Ascending aorta (tissue), 2 donors: ENCODE data around the gene KBTBD2. TPM values are rescaled to one million over a fixed set of nuclear protein-coding genes. Genes with fewer than 3 reads are reported as not detected.
"Not testable (repeated sequence)": the region's sequence is repeated elsewhere in the genome, so short reads cannot be mapped to it uniquely, and the experiment has no call there.

ENCODE experiments used
- DNase-seq, 2 donors: peaks; one replicate each; pipeline ENCODE4 v3.0.0-alpha.2; 2019; ENCODE audit warnings: low spot score in 2 of 2
- H3K27ac ChIP-seq, 2 donors: fragments of 200-600 bp; sonication (generic); one replicate each; pipeline ENCODE4 v1.5.1; 2016 to 2017; ENCODE audit warnings: mild to moderate bottlenecking in 1 of 2
- H3K27me3 ChIP-seq: fragments of 200-600 bp; sonication (generic); one replicate; pipeline ENCODE4 v1.5.1; 2017
- H3K36me3 ChIP-seq, 2 donors: fragments of 200-600 bp; sonication (generic); one replicate each; pipeline ENCODE4 v1.5.1; 2016
- H3K4me1 ChIP-seq, 2 donors: fragments of 200-600 bp; sonication (generic); one replicate each; pipeline ENCODE4 v1.5.1; 2016 to 2017; ENCODE audit warnings: mild to moderate bottlenecking in 1 of 2
- H3K4me3 ChIP-seq, 2 donors: fragments of 200-600 bp; sonication (generic); one replicate each; pipeline ENCODE4 v1.5.1; 2016 to 2017; ENCODE audit warnings: mild to moderate bottlenecking in 1 of 2
- H3K9me3 ChIP-seq, 2 donors: fragments of 200-600 bp; sonication (generic); one replicate each; pipeline ENCODE4 v1.5.1; 2016
- intact Hi-C: fragments of 100-400 bp; cut with DNase I; formaldehyde crosslinking; loops from one replicate; pipeline ENCODE4 v1.15.1; 2023
- total RNA-seq: library from RNA; depleted of rRNA; stranded (reverse); fragments of >200 nt; gene quantifications from one replicate; pipeline ENCODE4 v1.1.0, GENCODE V29; 2016
- TF ChIP-seq, protein P1 (sequence below), 3 experiments: fragments of 200-600 bp in 2 of 3; fragments of 450-650 bp in 1 of 3; sonication (generic) in 2 of 3; IDR thresholded peaks; one replicate each; pipeline ENCODE4 v1.5.1; 2016 to 2019; ENCODE audit warnings: antibody characterized with exemption in 3 of 3, mild to moderate bottlenecking in 1 of 3, moderate library complexity in 1 of 3

The KBTBD2 gene
- total RNA-seq, 1 donor from 2014 or later = 16.1 TPM

DNA sequence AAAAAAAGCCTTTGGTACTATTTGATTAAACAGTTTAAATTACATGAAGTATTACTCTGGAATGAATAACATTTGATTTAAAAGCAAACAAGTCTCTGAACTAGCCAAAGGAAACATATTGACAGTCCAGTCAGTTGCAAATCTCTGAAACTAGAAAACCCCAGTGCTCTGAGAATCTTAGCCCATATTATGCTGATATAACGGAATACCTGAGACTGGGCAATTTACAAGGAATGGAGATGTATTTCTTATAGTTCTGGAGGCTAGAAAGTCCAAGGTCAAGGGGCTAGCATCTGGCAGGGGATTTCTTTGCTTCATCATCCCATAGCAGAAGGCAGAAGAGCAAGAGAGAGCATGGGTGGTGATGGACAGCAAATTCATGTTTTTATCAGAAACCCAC, 44.0 kb upstream of the KBTBD2 start:
- intact Hi-C loops = no loop called here
- peaks cover 6 to 30% of the 10 kb centered on the region in 2 donors for H3K36me3 ChIP-seq
- H3K4me1 ChIP-seq = peaks cover 0 to 21% of the 10 kb centered on the region in 2 donors
- TF ChIP-seq, protein P1, sequence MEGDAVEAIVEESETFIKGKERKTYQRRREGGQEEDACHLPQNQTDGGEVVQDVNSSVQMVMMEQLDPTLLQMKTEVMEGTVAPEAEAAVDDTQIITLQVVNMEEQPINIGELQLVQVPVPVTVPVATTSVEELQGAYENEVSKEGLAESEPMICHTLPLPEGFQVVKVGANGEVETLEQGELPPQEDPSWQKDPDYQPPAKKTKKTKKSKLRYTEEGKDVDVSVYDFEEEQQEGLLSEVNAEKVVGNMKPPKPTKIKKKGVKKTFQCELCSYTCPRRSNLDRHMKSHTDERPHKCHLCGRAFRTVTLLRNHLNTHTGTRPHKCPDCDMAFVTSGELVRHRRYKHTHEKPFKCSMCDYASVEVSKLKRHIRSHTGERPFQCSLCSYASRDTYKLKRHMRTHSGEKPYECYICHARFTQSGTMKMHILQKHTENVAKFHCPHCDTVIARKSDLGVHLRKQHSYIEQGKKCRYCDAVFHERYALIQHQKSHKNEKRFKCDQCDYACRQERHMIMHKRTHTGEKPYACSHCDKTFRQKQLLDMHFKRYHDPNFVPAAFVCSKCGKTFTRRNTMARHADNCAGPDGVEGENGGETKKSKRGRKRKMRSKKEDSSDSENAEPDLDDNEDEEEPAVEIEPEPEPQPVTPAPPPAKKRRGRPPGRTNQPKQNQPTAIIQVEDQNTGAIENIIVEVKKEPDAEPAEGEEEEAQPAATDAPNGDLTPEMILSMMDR (IDR thresholded peaks at IDR 0.05) = no peak
- H3K27me3 ChIP-seq = no peaks in the 10 kb centered on the region
- no peaks in the 10 kb centered on the region for H3K9me3 ChIP-seq
- no peak for DNase-seq
- no peak overlapping the region for H3K4me3 ChIP-seq
- no peak overlapping the region for H3K27ac ChIP-seq

DNA sequence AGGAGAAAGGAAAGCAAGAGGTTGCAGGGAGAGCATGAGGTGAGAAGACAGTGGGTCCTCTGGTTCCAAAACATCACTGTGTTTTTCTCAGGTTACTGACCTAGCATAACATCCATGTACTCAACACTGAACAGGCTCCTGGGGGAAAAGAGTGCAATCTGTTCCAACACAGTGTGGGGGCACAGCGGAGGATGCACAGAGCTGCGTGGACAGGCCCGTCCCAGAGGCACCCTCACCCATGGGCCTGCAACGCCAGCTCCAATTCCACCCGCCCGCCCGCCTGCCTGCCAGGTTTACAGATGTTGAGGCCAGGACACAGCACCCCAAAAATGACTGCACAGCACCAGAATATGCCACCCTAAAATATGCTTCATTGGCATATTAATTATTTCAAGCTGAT, 38.8 kb upstream of the KBTBD2 start:
- H3K27ac ChIP-seq = no peak overlapping the region
- H3K36me3 ChIP-seq = peaks cover 19 to 56% of the 10 kb centered on the region in 2 donors
- intact Hi-C loops = no loop called here
- H3K4me1 ChIP-seq = no peaks in the 10 kb centered on the region
- no peak for DNase-seq
- TF ChIP-seq, protein P1 (IDR thresholded peaks at IDR 0.05) = no peak
- H3K9me3 ChIP-seq = no peaks in the 10 kb centered on the region
- H3K27me3 ChIP-seq = no peaks in the 10 kb centered on the region
- no peak overlapping the region for H3K4me3 ChIP-seq

DNA sequence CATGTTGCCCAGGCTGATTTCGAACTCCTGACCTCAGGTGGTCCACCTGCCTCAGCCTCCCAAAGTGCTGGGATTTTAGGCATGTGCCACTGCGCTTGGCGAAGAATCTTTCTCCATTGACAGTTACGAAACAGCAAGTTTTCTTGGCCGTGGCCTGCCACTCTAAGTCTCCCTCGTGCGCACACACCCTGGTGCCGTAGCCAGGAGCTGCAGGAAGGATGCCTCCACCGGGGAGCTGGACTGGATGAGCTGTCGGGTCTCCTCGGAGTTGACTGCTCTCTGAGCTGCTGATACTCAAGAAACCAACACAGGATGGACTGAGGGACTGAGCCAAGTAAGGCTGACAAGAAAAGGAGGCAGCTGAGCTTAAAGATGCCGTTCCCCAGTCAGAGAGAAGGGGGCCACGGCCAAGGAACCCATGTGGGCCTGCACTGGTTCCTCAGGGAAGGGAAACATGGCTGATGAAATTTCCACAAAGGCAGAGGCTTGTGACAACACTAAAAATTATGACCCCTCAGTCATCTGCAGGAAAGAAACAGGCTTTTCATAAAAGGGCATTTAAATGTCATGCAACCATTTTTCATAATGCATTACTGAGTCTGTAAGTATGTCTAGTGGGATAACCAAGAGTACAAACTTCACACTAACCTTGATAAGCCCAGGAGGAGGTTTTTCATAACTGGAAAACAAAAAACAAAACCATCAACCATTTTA, 38.0 kb upstream of the KBTBD2 start:
- Histone ChIP-seq H3K36me3 (peaks cover 19 to 64% of the 10 kb centered on the region in 2 donors), H3K27ac (no peak overlapping the region), H3K4me3 (no peak overlapping the region), H3K9me3 (no peaks in the 10 kb centered on the region), H3K4me1 (no peaks in the 10 kb centered on the region), H3K27me3 (no peaks in the 10 kb centered on the region)
- DNase-seq = no peak
- intact Hi-C loops = no loop called here
- TF ChIP-seq, protein P1 (IDR thresholded peaks at IDR 0.05) = no peak

DNA sequence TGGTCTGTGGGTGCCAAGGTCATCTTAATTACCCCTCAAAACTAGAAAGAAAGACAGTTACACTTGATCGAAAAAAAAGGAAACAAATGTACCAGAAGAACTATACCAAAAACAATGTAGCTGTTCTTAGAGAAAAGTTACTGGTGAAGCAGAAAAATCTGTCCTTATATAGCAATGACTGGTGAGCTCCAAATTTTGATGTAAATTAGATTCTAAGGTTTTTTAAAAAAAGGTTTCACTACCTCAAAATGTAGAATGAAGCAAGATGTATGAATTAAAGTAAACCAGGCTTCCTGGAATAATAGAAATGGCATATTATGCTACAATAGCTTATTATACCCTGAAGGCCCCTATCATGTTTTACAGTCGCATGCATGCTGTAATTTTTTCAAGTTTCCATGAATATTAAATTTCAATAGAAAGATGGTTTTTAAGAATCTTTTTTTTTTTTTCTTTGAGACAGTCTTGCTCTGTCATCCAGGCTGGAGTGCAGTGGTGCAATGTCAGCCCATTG, 37.3 kb upstream of the KBTBD2 start:
- Histone ChIP-seq H3K27ac (no peak overlapping the region), H3K4me1 (no peaks in the 10 kb centered on the region), H3K4me3 (no peak overlapping the region), H3K36me3 (peaks cover 19 to 65% of the 10 kb centered on the region in 2 donors), H3K27me3 (no peaks in the 10 kb centered on the region), H3K9me3 (no peaks in the 10 kb centered on the region)
- DNase-seq = no peak
- intact Hi-C loops = no loop called here
- TF ChIP-seq, protein P1 (IDR thresholded peaks at IDR 0.05) = no peak

DNA sequence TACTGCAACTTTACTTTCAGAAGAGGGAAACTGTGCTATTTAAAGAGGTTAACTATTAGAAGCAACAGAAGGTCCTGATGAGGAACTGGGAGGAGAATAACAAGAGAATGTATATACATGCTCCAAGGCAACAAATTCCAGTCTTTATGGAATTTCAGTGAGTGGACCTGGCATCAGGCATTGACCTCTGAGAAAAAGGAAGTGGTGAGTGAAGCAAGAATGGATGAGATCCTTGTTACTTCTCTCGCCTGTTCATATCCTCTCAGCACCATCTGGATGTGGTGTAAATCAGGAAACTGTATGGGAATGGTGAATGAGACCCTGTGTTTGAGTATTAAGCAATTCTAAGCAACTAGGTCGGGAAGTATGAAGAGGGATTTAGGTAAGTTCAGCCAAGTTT, 30.3 kb upstream of the KBTBD2 start:
- no peak overlapping the region for H3K4me3 ChIP-seq
- no peaks in the 10 kb centered on the region for H3K27me3 ChIP-seq
- TF ChIP-seq, protein P1 (IDR thresholded peaks at IDR 0.05) = no peak
- no peak overlapping the region for H3K27ac ChIP-seq
- intact Hi-C loops = no loop called here
- H3K9me3 ChIP-seq = no peaks in the 10 kb centered on the region
- H3K36me3 ChIP-seq = peaks cover 20 to 71% of the 10 kb centered on the region in 2 donors
- DNase-seq = no peak
- H3K4me1 ChIP-seq = no peaks in the 10 kb centered on the region

DNA sequence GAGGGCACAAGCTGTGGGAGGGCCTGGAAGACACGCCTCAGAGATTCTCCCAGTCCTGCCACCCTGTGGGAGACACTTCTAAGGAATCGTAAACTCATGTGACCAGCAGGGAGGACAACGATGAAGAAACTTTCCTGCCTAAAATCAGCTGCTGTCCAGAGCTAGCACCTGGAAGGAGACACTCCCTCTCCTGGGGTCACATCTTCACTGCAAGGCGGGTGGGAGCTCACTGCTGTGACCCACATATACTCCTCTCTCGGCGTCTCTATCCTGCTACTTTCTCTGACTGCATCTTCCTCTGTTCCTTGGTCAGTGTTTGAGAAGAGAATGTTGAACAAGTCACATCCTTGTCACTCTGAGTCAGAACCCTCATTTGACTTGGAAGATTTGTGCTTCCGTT, 25.4 kb upstream of the KBTBD2 start:
- DNase-seq, H3K4me1 ChIP-seq, H3K4me3 ChIP-seq, intact Hi-C loops, H3K9me3 ChIP-seq, H3K27ac ChIP-seq, H3K27me3 ChIP-seq: not testable (repeated sequence)
- H3K36me3 ChIP-seq = peaks cover 32 to 65% of the 10 kb centered on the region in 2 donors
